ENCODE results near the gene YPEL3.

The YPEL3 gene

GRCh38 chr16:30063893-30064728 lies 31.9 kb downstream of the YPEL3 start:
- DNase-seq (ENCODE audit: low read depth): peak; percentile 56
- TF ChIP-seq CTCF (IDR thresholded peaks at IDR 0.05; ENCODE audit: insufficient read depth, low read depth, low read length, missing control alignments): peak; percentile 31
- H3K4me3 ChIP-seq (ENCODE audit: low read length): peak overlapping the region; percentile 96

GRCh38 chr16:30063278-30063892 lies 32.6 kb downstream of the YPEL3 start:
- TF ChIP-seq CTCF (IDR thresholded peaks at IDR 0.05; ENCODE audit: insufficient read depth, low read depth, low read length, missing control alignments): no peak
- DNase-seq (ENCODE audit: low read depth): no peak
- peak overlapping the region; percentile 96 for H3K4me3 ChIP-seq (ENCODE audit: low read length)

GRCh38 chr16:30060836-30061554 lies 35.0 kb downstream of the YPEL3 start:
- TF ChIP-seq CTCF (IDR thresholded peaks at IDR 0.05; ENCODE audit: insufficient read depth, low read depth, low read length, missing control alignments): no peak
- no peak for DNase-seq (ENCODE audit: low read depth)
- H3K4me3 ChIP-seq (ENCODE audit: low read length): no peak overlapping the region

- no peak for DNase-seq (ENCODE audit: low read depth)
- no peak overlapping the region for H3K4me3 ChIP-seq (ENCODE audit: low read length)
- TF ChIP-seq CTCF (IDR thresholded peaks at IDR 0.05; ENCODE audit: insufficient read depth, low read depth, low read length, missing control alignments): no peak
These were observed 35.7 kb downstream of the YPEL3 start for GRCh38 chr16:30060346-30060745.

- DNase-seq (ENCODE audit: low read depth): peak; percentile 88
- H3K4me3 ChIP-seq (ENCODE audit: low read length): no peak overlapping the region
- peak; percentile 70 for TF ChIP-seq CTCF (IDR thresholded peaks at IDR 0.05; ENCODE audit: insufficient read depth, low read depth, low read length, missing control alignments)
These were observed 41.0 kb downstream of the YPEL3 start for GRCh38 chr16:30054959-30055553.

- H3K4me3 ChIP-seq (ENCODE audit: low read length): no peak overlapping the region
- no peak for TF ChIP-seq CTCF (IDR thresholded peaks at IDR 0.05; ENCODE audit: insufficient read depth, low read depth, low read length, missing control alignments)
- no peak for DNase-seq (ENCODE audit: low read depth)
These were observed 41.6 kb downstream of the YPEL3 start for GRCh38 chr16:30054451-30054850.
